ENCODE results near the gene RPL35. TPM values are rescaled to one million over a fixed set of nuclear protein-coding genes. Genes with fewer than 3 reads are reported as not detected.

RPL35 gene
- total RNA-seq, 2 donors from 2014 or later, result 890 to 1,374 TPM

- Histone ChIP-seq H3K9me3 (no peaks in the 10 kb centered on the region), H3K27ac (no peak overlapping the region), H3K9ac (ENCODE audit: low read depth in 2 of 2, low read length in 2 of 2) (no peak overlapping the region), H3K4me1 (peaks cover 8% of the 10 kb centered on the region), H3K27me3 (no peaks in the 10 kb centered on the region), H3K36me3 (peaks cover 24% of the 10 kb centered on the region), H3K4me3 (no peak overlapping the region)
- DNase-seq, result no peak
- intact Hi-C loops (cut with DNase I), result no loop called here
- TF ChIP-seq, protein P1, sequence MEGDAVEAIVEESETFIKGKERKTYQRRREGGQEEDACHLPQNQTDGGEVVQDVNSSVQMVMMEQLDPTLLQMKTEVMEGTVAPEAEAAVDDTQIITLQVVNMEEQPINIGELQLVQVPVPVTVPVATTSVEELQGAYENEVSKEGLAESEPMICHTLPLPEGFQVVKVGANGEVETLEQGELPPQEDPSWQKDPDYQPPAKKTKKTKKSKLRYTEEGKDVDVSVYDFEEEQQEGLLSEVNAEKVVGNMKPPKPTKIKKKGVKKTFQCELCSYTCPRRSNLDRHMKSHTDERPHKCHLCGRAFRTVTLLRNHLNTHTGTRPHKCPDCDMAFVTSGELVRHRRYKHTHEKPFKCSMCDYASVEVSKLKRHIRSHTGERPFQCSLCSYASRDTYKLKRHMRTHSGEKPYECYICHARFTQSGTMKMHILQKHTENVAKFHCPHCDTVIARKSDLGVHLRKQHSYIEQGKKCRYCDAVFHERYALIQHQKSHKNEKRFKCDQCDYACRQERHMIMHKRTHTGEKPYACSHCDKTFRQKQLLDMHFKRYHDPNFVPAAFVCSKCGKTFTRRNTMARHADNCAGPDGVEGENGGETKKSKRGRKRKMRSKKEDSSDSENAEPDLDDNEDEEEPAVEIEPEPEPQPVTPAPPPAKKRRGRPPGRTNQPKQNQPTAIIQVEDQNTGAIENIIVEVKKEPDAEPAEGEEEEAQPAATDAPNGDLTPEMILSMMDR (IDR thresholded peaks at IDR 0.05), result no peak
Measured at GRCh38 chr9:124877021-124877782, 15.4 kb upstream of the RPL35 start.

- TF ChIP-seq, protein P1 (IDR thresholded peaks at IDR 0.05), result no peak
- Histone ChIP-seq H3K4me1 (peaks cover 14% of the 10 kb centered on the region), H3K4me3 (no peak overlapping the region), H3K27ac (no peak overlapping the region), H3K9ac (ENCODE audit: low read depth in 2 of 2, low read length in 2 of 2) (no peak overlapping the region), H3K36me3 (peaks cover 24% of the 10 kb centered on the region), H3K27me3 (no peaks in the 10 kb centered on the region), H3K9me3 (no peaks in the 10 kb centered on the region)
- DNase-seq, result no peak
- intact Hi-C loops (cut with DNase I), result no loop called here
Measured at GRCh38 chr9:124875501-124875900, 13.7 kb upstream of the RPL35 start.

- H3K9ac ChIP-seq (ENCODE audit: low read depth in 2 of 2, low read length in 2 of 2), result no peak overlapping the region
- no peak for DNase-seq
- H3K4me1 ChIP-seq, result peaks cover 14% of the 10 kb centered on the region
- intact Hi-C loops (cut with DNase I), result no loop called here
- peaks cover 24% of the 10 kb centered on the region for H3K36me3 ChIP-seq
- no peak overlapping the region for H3K27ac ChIP-seq
- TF ChIP-seq, protein P1 (IDR thresholded peaks at IDR 0.05), result no peak
- no peaks in the 10 kb centered on the region for H3K27me3 ChIP-seq
- H3K9me3 ChIP-seq, result no peaks in the 10 kb centered on the region
- H3K4me3 ChIP-seq, result no peak overlapping the region
Measured at GRCh38 chr9:124873664-124874063, 11.9 kb upstream of the RPL35 start.

GRCh38 chr9:124871156-124871561 lies 9.4 kb upstream of the RPL35 start:
- H3K4me1 ChIP-seq, result peaks cover 18% of the 10 kb centered on the region
- DNase-seq, result no peak
- H3K27me3 ChIP-seq, result no peaks in the 10 kb centered on the region
- H3K4me3 ChIP-seq, result no peak overlapping the region
- intact Hi-C loops (cut with DNase I), result no loop called here
- peak overlapping the region; percentile 62 to 97 for H3K9ac ChIP-seq (ENCODE audit: low read depth in 2 of 2, low read length in 2 of 2)
- peaks cover 24% of the 10 kb centered on the region for H3K36me3 ChIP-seq
- no peak overlapping the region for H3K27ac ChIP-seq
- no peaks in the 10 kb centered on the region for H3K9me3 ChIP-seq
- TF ChIP-seq, protein P1 (IDR thresholded peaks at IDR 0.05), result no peak

- Histone ChIP-seq H3K4me1 (peaks cover 18% of the 10 kb centered on the region), H3K27ac (peak overlapping the region; percentile 89), H3K9ac (ENCODE audit: low read depth in 2 of 2, low read length in 2 of 2) (peak overlapping the region; percentile 62 to 97), H3K27me3 (no peaks in the 10 kb centered on the region), H3K9me3 (no peaks in the 10 kb centered on the region), H3K36me3 (peaks cover 23% of the 10 kb centered on the region), H3K4me3 (peak overlapping the region; percentile 99)
- DNase-seq, result no peak
- intact Hi-C loops (cut with DNase I), result no loop called here
- TF ChIP-seq, protein P1 (IDR thresholded peaks at IDR 0.05), result no peak
Measured at GRCh38 chr9:124870723-124871122, 9.0 kb upstream of the RPL35 start.
